ENCODE results near the gene TMEM120B.

The TMEM120B gene

DNA sequence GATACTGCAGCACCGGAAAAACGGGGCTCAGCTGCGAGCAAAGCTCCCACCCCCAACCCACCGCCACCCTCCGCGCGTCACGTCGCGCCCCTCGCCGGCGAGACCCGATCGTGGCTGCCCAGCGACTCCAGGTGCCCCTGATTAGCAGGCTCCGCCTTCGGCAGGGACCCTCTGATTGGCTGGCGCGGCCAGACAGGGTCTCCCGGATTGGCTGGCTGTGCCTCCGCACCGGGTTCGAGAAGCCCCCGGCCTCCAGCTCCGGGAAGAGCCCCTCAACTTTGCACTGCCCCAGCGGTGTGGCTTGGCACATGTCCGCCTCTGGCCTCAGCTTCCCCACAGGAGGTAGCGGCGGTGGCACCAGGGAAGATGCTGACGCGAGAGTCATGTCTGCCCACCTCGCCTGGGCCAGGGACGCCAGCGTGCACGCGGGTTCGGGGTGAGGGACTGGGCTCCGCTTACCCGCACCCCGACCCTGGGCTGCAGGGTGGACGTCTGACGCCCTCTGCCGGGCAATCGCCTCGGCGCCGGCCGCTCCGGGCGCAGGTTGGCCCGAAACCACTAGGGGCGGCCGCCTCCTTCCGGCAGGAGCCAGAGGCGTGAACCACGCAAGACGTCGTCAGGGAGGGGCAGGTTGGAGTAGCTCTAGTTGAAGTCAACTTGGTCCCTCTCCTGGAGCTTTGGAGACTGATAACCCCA lies 81.4 kb downstream of the TMEM120B start:
- DNase-seq: peak; percentile 93 to 94

DNA sequence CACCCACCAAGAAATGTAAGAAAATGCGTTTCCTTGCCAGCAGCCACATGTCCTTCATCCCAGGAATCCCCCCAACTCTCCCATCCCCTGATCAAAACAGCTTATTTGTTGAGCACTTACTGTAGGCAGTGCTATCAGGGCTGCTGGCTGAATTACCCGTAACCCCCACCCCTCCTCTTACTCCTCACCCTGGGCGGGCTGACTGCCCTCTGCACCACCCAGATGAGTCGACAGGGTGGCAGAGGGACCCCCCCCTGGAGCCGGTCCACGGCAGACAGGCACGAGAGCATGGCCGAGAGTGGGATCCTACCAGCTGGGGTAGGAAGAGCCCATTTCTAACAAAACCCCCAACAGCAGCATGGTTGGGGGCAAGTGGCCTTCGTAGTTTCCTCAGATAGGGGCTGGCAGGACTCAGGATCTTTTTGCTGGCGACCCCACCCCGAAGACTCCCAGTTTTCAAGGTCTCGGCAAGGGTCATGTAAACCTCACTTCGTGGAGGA lies 82.0 kb downstream of the TMEM120B start:
- no peak for DNase-seq

DNA sequence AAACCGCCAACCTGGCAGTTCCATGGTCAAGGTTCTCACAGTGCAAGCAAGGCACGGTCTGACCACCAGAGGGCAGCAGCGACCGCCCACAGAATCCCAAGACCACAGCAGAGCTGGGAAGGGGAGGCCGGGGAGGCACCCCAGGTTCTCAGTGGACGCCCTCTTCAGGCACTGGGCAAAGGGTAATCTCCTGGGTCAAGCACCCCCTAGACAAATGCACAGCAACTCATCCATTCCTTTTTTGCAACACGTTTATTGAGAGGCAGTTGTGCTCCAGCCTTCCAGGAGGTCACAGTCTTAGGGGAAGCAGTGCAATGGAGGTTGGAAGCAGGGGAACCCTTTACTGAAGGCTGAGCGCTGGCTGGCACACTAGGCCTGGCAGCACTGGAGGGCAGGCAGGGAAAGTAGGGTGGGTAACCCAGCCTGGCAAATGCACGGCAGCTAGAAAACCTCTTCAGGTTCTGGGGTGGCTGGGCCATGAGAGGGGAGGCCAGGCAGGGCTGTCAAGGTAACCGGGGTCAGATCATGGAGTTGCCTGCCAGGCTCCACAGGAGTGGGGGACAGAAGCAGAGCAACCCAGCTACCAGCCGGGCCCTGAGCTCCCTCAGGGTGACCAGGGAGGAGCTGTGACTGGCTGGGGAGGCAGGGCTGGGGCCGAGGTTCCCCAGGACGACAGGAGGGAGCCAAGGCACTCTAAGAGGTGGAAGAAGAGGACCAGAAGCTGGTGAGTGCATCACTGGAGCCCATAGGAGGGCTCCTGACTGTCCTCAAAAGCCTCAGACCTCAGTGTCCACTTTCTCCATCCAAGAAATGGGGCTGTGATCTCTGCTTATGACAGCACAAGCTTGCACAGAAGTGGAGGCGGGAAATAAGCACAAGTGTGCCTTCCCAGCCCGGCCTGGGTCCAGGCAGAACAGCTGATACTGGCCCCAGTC lies 82.7 kb downstream of the TMEM120B start:
- peak; percentile 81 to 86 for DNase-seq

DNA sequence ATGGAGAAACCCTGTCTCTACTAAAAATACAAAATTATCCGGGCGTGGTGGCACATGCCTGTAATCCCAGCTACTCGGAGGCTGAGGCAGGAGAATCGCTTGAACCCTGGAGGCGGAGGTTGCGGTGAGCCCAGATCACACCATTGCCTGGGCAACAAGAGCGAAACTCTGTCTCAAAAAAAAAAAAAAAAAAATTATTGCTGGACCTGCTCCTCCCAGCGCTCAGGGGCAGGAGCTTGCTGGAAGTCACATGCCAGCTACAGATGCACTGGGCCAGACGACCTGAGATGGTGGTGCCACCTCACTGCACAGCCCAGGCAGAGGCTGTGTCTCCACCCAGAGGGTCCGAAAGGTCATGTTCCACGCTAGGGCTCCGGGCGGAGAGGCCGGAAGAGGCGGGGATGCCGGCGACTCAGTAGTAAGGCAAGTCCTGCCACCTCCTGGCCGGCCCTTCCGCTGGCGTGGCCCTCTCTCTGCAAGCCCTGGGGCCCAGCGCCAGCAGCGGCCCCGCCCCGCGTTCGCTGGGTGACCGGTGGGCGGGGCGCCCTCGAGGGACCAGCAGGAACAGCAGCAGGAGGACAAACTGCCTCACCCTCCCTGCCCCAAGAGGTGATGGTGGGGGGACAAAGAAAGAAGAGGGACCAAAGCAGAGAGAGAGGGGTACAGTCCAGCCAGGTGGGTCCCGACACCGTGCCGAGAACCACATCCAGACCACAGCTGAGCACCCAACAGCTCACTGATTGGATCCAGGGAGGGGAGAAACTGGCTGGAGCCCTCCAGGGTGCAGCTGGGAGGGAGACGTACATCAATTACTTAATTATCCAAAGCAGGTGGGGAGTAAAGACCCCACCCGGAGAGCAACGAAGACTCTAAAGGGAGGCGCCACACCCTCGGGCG lies 84.6 kb downstream of the TMEM120B start:
- peak; percentile 93 to 98 for DNase-seq

DNA sequence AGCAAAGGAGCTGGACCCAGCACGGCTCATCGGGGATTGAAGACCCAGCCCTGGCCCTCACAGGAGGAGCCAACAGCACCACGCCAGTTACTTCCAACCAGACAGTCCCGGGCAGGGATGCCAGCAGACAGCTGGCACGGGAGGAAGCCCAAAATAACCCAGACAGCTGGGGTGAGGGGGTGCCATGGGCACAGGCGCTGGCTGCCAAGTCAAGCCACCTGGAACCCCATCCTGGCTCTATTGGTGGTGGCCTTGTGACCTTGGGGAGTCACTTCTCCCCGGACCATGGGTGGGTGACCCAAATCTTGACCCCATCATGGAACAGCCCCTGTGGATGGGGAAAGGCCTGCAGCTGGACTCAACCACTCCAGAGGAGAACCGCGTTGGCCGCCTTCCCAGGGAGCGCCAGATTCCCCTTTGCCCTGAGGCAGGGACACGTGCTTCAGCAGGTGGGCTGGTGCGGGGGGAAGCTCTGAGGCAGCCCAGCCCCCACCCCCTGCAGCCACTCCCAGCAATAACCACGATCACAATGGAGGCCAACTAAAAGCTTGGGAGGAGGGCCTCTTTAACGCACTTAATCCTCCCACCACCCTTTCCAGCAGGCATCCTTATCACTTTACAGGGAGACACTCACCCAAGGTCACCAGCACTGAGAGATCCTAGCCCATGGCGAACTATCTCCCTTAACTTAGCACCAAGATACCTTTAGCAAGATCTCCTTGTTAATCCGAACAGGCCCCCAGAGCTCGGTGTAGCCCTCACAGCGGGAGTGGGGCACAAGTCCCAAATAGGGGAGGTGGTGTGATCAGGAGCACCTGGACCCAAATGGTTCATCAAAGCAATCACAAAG lies 85.6 kb downstream of the TMEM120B start:
- DNase-seq: peak; percentile 90 to 91

DNA sequence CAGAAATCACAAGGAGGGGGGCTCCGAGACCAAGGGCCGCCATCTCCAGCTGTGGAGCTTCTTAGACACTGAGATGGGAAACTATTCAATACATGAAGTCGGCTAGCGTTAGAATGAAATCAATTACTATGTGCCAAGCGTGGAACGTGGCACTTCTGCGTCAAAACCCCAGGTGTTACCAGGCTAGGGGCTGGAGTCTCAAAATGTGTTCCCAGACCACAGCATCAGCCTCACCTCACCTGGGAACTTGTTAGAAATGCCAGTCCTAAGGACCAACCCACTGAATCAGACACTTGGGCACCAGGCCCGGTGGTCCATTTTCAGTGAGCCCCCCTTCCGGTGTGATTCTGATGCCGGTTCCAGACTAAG lies 86.2 kb downstream of the TMEM120B start:
- no peak for DNase-seq

DNA sequence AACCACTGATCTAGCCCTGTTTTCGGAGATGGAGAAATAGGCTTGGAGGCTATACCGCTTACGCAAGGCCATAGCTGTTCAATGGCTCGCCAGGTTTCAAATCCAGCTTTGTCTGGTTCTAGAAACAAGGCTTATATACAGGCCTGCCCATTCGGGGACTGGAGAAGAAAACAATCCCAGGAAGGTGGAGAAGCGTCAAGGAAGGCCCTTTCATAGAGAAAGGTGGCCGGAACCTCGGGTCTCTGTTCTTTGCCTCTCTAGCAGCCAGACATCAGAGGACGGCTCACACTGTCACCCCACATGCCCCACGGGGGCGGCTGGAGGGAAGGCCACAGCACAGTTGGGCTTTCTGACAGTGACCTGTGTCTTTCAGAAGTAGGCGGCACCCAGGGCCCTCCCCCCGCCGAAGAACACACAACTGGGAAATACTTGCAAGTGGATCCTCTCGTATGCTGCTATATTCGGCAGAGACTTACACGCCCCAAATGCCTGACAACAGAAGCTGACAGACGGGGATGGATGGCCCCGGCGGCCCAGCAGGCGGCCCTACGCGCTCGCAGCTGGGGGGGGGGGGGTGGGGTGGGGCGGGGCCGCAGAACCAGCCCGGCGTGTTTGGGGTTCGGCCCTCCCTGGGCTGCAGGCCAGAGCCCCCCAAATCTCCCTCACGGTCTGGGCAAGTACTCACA lies 86.7 kb downstream of the TMEM120B start:
- DNase-seq: peak; percentile 77 to 85

DNA sequence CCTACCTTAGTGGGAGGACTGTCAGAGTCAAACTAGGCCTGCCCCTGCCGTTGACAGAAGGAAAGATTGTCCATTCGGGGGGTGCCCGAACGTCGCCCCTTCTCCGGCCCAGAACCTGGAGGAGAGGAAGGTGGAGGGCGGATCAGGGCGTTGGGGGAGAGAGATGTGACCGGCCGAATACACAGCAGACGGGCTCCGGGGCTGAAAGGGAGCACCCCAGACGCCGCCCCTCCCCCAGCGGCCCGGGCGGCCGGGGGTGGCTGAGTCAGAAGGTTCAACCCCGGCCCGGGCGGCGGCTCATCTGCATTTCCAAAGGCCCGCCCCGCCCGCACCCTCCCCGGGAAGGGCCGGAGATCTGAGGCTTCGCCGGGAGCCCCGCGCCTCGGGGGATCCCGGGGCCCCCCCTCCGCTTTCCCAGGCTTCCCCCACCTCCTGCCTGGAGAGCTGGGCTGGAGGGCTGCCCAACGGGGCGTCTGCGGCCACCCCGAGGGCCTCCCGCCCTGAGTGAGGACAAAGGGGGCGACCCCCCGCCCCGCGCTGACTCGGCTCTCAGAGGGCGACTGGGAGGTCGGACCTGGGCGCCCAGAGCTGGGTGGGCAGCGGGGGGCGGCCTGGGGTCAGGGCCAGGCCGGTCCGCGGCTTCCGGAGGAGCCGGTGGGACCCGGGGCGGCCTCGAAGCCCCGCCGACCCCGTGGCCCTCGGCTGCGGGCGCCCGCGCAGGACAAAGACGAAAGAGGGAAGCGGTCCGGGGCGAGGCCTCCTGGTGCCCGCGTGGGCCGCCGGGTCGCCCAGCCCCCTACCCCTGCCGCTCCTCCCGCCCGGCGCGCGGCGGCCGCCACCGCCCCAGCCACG lies 87.5 kb downstream of the TMEM120B start:
- peak; percentile 58 to 71 for DNase-seq

DNA sequence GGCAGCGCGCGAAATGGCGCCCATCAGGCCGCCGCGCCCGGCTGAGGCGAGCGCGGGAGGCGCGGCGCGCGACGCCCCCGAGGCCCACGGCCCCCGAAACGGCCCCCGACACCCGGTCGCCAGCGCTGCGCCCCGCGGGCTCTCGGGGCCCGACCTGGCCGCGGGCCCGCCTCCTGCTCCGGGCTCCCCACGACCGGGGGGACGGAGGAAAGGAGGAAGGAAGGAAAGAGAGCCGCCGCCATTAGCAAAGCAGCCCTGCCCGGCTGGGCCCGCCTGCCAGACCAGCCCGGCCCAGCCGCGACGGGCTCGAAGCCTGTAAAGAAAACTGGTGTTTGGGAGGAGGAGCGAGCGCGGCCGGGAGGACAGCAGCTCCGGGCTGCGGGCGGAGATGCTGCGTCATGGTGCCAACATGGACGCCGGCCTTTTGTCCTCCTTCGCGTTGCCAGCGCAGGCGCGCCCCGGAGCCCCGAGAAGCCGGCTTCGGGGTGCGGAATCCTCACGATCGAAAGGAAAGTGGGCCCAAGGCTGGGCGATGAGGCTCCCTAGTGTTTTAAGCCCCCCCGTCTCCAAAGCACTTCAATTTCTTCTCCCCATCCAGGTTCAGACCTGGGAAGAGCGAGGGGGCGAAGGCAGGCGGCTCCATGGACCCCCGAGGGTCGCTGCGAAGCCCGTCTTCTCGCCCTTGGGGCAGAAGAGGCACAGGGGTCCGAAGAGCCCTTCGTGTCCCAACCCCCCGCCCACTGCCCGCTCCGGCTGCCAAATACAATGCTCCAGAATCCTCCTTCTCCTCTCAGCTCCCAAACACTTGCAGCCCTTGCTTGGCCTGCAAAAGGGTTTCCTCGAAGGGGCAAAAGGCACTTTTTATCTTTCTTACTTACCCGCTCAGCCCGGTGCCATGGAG lies 88.4 kb downstream of the TMEM120B start:
- DNase-seq: peak in 1 of 2 experiments; percentile 59

DNA sequence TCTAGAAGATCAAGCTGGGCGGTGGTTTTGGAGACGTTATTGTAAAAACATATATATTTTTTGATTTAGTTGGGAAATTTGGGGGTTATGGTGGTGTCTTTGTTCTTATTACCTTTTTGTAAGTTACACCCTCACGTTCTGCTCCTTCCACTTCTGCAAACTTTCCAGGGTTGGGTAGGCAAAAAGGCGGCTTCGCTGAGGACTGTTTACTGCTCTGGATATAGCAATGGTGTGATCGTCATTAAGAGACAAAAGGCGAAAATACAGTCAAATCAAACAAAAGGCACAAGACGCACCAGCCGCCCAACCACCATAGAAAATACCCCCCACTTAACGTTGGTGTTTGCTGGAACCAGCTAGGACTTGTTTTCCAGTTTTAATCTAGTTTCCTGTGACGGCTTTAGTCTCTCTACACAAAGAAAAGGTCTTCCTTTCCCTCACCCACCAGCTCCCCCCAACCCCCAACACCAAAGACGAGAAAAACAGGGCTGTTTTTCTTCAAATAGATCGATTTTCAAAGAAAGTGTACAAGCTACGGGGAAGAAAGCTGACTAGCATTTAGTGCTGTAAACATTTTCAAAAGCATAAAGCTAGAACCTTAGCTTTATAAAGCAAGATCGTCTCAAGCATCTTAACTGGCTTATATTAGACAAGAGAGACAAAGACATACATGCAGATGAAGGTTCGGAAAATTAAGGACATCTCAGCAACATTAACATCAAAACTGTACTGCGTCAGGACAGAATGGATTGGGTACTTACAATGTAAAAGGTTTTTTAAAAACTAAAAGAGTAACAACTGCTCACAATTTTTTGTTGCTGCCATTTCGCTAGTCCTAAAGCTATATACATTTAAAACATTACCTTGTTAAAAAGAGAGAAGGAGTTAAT lies 89.3 kb downstream of the TMEM120B start:
- no peak for DNase-seq

DNA sequence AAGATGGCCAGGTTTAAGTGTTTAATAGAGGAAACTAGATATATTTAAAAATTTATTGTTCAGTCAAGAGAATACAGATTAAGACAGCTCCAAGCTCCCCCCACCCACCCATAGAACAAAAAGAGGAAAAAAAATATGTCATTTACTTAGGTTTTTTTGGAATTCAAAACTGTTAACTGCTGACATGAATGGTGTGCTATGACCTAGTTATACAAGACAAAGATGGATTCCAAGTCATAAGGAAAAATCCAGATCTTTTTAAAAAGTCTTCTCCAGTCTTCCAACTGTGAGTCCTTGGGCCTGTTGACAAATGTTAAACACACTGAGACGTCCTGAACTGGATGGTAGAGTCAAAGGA lies 89.9 kb downstream of the TMEM120B start:
- DNase-seq: no peak

DNA sequence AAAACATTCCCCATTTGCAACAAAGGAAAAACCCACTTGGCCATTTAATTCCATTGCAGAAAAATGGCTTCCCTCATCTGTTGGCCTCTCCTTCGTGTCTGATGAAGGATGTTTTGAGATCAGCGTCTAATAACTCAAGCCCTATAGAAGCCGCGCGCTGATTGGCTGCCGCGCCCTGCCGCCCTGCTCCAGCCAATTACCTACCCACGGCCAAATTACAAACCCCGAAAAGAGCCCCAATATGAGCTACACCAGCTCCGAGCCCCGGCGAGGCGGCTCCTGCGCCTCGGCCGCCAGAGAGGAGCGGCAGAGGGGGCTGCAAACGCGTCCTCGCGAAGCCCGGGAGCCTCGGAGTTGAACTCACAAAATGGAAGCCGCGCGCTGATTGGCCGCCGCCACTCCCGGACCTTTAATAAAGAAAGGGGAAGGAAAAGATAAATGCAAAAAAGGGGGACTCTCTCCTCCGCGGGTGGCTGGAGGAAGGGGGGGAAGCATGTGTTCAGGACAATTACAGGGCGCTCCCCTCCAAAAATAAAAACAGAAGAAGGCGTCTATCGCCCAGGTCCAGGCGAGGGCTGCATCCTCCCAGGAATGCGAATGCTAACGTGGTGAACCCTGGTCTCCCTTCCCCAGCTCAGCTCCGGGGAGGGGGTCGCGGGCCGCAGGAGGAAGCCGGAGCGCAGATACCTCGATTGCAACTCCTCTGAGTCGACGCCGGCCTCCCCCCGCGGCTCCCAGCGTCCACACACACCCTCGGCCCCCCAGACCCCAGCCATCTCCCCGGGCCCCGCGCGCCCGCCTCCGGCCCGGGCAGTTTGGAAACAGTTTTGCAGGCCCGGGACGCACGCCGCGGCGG lies 90.5 kb downstream of the TMEM120B start:
- DNase-seq: peak; percentile 92 to 96

DNA sequence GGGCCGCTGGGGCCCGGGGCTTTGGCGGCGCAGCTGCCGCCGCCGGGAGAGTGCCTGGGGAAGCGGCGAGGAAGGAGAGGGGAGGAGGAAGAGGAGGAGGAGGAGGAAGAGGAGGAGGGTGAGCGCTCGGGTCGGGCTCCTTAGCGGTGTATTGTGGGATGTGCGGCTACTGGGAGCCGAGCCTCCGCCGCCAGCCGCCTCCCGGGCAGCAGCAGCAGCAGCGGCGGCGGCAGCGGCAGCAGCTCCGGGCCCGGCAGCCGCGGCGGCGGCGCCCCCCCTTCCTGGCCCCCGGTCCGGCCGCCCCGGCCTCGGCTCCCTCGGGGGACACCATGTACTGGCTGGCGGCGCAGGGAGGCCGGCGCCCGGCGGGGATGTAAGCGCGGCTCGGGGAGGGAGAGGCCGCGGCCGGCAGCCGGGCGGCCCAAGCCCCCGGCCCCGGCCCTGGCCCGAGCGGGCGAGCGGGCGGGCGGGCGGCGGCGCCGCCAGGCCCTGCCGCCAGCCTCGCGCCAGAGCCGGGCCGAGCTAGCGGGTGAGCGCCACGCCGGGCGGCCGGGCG lies 91.4 kb downstream of the TMEM120B start, which contains the start of gene SETD1B:
TSS of gene SETD1B (plus strand) at position 149 of the 556 bp plus-strand sequence. CDS start 729 bp downstream, outside the sequence.
- peak in 1 of 2 experiments; percentile 46 for DNase-seq

DNA sequence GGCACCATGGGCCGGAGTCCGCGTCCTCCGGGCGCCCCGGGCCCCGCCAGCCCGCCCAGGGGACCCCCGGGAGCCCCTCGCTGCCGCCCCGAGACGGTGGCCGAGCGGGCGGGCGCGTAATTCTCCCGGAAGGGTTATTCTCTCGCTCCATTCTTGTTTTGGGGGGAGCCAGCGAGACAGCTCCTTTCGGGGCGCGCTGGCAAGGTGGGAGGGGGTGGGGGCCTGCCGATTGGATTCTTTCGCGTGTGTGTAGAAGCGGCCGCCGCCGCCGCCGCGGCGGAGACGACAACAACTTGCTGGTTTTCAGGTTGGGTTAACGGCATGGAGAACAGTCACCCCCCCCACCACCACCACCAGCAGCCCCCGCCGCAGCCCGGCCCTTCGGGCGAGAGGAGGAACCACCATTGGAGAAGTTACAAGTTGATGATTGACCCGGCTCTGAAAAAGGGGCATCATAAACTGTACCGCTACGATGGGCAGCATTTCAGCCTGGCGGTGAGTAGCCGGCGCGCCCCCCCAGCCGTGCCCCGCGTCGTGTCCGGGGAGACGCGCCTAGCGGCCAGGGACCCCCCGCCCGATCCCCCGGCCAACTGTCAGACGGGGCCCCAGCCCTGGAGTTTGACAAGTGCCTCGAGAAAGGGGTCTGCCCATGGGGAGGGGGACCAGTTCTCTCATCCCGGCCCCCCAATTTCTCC lies 92.0 kb downstream of the TMEM120B start:
- peak in 1 of 2 experiments; percentile 23 for DNase-seq

DNA sequence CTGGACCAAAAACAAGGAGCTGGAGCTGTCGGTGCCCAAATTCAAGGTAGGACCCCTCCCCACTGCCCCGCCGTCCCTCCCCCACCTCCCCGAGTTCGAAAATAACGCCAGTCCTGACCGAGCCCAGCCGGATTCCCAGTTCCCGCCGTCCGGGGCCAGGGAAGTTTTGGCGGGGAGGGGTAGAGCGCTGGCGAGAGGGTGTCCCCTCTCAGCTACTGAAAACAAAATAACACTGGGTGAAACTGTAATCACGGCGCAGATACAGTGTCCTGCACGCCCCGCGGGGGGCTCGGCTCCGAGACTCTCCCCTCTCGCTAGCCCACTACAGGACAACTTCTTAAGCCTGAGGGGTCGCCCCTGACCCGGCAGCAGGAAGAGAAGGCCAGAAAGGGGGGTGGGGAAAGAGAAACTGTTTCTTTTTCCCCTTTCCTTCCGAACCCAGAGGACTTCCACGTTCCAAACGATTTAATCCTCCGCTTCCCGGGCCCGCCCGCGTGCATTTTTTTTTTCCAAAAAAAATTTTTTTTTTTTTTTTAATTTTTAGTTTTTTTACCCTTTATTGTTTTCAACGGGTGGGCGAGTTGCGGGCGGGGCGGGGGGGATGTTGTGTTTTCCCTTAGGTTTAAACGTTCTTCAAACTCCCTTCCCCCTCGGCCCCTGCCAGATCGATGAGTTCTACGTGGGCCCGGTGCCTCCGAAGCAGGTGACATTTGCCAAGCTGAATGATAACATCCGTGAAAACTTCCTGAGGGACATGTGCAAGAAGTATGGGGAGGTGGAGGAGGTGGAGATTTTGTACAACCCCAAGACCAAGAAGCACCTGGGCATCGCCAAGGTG lies 92.8 kb downstream of the TMEM120B start:
- DNase-seq: no peak
